Measurements from ENCODE around the gene DTX2. TPM values are rescaled to one million over a fixed set of nuclear protein-coding genes. Genes with fewer than 3 reads are reported as not detected.
A peak's percentile ranks its signal among the peaks of the same experiment; 100 is the strongest.
"Not testable (repeated sequence)": the region's sequence is repeated elsewhere in the genome, so short reads cannot be mapped to it uniquely, and the experiment has no call there.

Gene DTX2
- total RNA-seq, 1 donor from 2014 or later = 23.7 TPM

GRCh38 chr7:76543197-76543596 lies 81.7 kb downstream of the DTX2 start, which contains the start of gene SPDYE16:
Gene SPDYE16, minus strand, starts transcription at chr7:76543297. Its CDS starts 1,838 bp downstream, at chr7:76541459.
- intact Hi-C loops (cut with micrococcal nuclease); DNase-seq: not testable (repeated sequence)

GRCh38 chr7:76549025-76549854 lies 87.7 kb downstream of the DTX2 start:
- H3K4me3 Mint-ChIP-seq = peak overlapping the region; percentile 88

More at GRCh38 chr7:76543197-76543596, 81.7 kb downstream of the DTX2 start, which contains the start of gene SPDYE16:
- not testable (repeated sequence) for H3K36me3 Mint-ChIP-seq (ENCODE audit: low read depth); H3K4me1 Mint-ChIP-seq; H3K9me3 Mint-ChIP-seq; H3K4me3 Mint-ChIP-seq; H3K27me3 Mint-ChIP-seq; H3K27ac Mint-ChIP-seq

DNA sequence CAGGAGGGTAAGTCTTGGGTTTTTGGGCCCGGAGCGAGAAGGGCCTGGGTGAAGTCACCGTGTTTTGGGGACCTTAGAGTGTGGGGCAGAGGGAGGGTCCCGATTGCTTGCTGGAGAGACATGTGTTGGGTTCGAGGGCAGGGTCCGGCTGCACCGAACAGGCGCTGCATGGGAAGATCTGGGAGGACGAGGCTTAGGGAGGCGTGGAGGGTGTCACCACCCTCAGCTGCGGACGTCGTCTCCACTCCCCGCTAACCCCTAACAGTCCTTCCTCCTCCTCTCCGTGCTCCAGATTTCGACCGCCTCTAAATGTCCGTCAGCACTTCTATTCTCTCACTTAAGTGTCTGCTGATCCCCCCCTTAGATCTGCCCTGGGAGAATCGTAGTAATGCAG lies 88.3 kb downstream of the DTX2 start:
- Mint-ChIP-seq H3K27ac (peak overlapping the region; percentile 92), H3K4me1 (peaks cover 17% of the 10 kb centered on the region), H3K4me3 (peak overlapping the region; percentile 88), H3K36me3 (ENCODE audit: low read depth) (peaks cover 14% of the 10 kb centered on the region)
- H3K27me3 Mint-ChIP-seq; intact Hi-C loops (cut with micrococcal nuclease); H3K9me3 Mint-ChIP-seq; DNase-seq: not testable (repeated sequence)

More at GRCh38 chr7:76549025-76549854, 87.7 kb downstream of the DTX2 start:
- DNase-seq = peak; percentile 95
- H3K9me3 Mint-ChIP-seq; intact Hi-C loops (cut with micrococcal nuclease); H3K27me3 Mint-ChIP-seq: not testable (repeated sequence)
- H3K36me3 Mint-ChIP-seq (ENCODE audit: low read depth) = peaks cover 13% of the 10 kb centered on the region
- peaks cover 15% of the 10 kb centered on the region for H3K4me1 Mint-ChIP-seq
- H3K27ac Mint-ChIP-seq = peak overlapping the region; percentile 92

GRCh38 chr7:76551992-76552391 lies 90.5 kb downstream of the DTX2 start:
- H3K36me3 Mint-ChIP-seq (ENCODE audit: low read depth) = peaks cover 19% of the 10 kb centered on the region
- H3K9me3 Mint-ChIP-seq; DNase-seq; H3K27me3 Mint-ChIP-seq; intact Hi-C loops (cut with micrococcal nuclease); H3K27ac Mint-ChIP-seq: not testable (repeated sequence)
- peaks cover 22% of the 10 kb centered on the region for H3K4me1 Mint-ChIP-seq
- peak overlapping the region; percentile 12 for H3K4me3 Mint-ChIP-seq

Other genes with a start within 250 kb of the DTX2 start
- gene HSPB1, start 159.0 kb upstream of the DTX2 start, total RNA-seq = 112 and 117 TPM in 2 replicates
- 183 and 185 TPM in 2 replicates for gene YWHAG, start 102.7 kb upstream of the DTX2 start, total RNA-seq
- gene SSC4D, start 52.0 kb upstream of the DTX2 start, total RNA-seq = 0.77 and 0.80 TPM in 2 replicates
- gene ZP3, start 36.8 kb upstream of the DTX2 start, total RNA-seq = 7.4 and 7.5 TPM in 2 replicates
- gene UPK3B, start 48.8 kb downstream of the DTX2 start, total RNA-seq = 1.1 and 1.2 TPM in 2 replicates
- gene SPDYE16, start 81.6 kb downstream of the DTX2 start, total RNA-seq = 0.47 TPM in 1 of 2 replicates, not detected in the other
- 6.9 and 10.1 TPM in 2 replicates for gene POMZP3, start 165.6 kb downstream of the DTX2 start, total RNA-seq